HEK293 (cell line): ENCODE data around the gene SIM2.

ENCODE experiments used
- BCL11A ChIP-seq: fragments of 450-650 bp; formaldehyde crosslinking; IDR thresholded peaks from 2 replicates; pipeline ENCODE4 v1.5.1; 2016; ENCODE audit warnings: low read depth, missing biosample characterization, missing genetic modification characterization
- CTCF ChIP-seq: fragments of 450-650 bp; formaldehyde crosslinking; IDR thresholded peaks from 2 replicates; pipeline ENCODE4 v1.5.1; 2016; ENCODE audit warnings: missing biosample characterization, missing genetic modification characterization
- KLF7 ChIP-seq: fragments of 450-650 bp; formaldehyde crosslinking; IDR thresholded peaks from 2 replicates; pipeline ENCODE4 v1.5.1; 2016; ENCODE audit warnings: missing biosample characterization, missing genetic modification characterization, borderline replicate concordance
- ZNF114 ChIP-seq: fragments of 450-650 bp; formaldehyde crosslinking; IDR thresholded peaks from 2 replicates; pipeline ENCODE4 v1.5.0; 2017; ENCODE audit warnings: missing biosample characterization, missing genetic modification characterization
- ZNF133 ChIP-seq: fragments of 450-650 bp; formaldehyde crosslinking; IDR thresholded peaks from 2 replicates; pipeline ENCODE4 v1.5.1; 2016; ENCODE audit warnings: missing biosample characterization, missing genetic modification characterization
- ZNF274 ChIP-seq, 2 experiments: fragments of 200-500 bp in 1 of 2; fragments of 450-650 bp in 1 of 2; sonication (Bioruptor generic) in 1 of 2; formaldehyde crosslinking in 1 of 2; IDR thresholded peaks; 2 replicates each; pipeline versions ENCODE4 v1.5.1 to v1.6.1; 2014 to 2016; ENCODE audit warnings: borderline replicate concordance in 1 of 2, inconsistent platforms in 1 of 2, low read length in 1 of 2, missing biosample characterization in 1 of 2, missing genetic modification characterization in 1 of 2
- ZNF302 ChIP-seq: fragments of 450-650 bp; formaldehyde crosslinking; IDR thresholded peaks from 2 replicates; pipeline ENCODE4 v1.5.1; 2016; ENCODE audit warnings: missing biosample characterization, missing genetic modification characterization, low read depth
- ZNF654 ChIP-seq: fragments of 450-650 bp; formaldehyde crosslinking; IDR thresholded peaks from 2 replicates; pipeline ENCODE4 v1.5.1; 2016; ENCODE audit warnings: low read depth, missing biosample characterization, missing genetic modification characterization
- TF ChIP-seq, protein P1 (sequence below): fragments of 450-650 bp; formaldehyde crosslinking; IDR thresholded peaks from 2 replicates; pipeline ENCODE4 v1.5.1; 2017; ENCODE audit warnings: missing biosample characterization, missing genetic modification characterization
- TF ChIP-seq, protein P2 (sequence below): IDR thresholded peaks from 2 replicates; pipeline ENCODE4 v1.6.1; 2011; ENCODE audit warnings: mild to moderate bottlenecking, low read depth, low read length, borderline replicate concordance

DNA sequence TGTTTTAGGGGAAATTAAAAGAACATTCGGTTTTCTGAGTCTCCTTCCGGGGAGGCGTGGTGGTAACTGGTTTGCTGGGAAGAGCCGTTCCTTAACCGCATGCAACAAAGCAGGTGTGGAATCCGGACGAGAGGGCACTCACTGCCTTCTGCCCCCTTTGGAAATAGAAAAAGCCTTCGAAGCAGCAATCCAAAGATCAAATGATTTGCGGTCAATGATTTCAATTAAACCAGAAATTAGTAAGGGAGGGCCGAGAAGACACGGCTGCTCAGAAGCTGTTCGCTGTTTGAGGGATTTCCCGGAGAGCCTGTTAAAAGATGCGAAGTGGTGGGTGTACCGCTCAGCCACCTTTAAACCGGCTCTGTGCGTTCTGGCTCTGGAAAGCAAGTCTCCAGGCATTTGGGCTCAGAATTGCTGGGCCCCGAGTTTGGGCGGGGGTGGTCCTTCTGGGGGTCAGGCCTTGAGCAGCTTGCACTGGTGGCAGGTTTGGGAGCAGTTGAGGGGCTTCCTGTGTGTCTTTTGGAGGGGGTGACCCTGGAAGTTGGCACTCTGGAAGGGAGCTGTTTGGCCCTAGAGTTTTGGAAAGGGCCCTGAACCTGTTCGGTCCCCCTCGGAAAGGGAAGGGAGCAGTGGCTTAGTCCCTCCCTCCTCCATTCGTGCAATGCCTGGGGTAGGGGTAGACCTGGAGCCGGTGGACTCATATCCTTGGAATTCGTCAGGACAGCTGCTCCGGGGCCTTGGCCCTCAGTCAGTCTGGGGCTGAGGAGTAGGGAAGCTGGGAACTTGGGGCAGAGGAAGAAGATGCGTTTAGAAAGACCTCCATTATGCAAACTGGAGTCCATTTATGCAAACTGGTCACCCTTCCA is 3.1 kb downstream of the SIM2 start:
- no peak for TF ChIP-seq ZNF654 (tag by site-specific recombination)
- no peak for TF ChIP-seq CTCF
- TF ChIP-seq, protein P1, sequence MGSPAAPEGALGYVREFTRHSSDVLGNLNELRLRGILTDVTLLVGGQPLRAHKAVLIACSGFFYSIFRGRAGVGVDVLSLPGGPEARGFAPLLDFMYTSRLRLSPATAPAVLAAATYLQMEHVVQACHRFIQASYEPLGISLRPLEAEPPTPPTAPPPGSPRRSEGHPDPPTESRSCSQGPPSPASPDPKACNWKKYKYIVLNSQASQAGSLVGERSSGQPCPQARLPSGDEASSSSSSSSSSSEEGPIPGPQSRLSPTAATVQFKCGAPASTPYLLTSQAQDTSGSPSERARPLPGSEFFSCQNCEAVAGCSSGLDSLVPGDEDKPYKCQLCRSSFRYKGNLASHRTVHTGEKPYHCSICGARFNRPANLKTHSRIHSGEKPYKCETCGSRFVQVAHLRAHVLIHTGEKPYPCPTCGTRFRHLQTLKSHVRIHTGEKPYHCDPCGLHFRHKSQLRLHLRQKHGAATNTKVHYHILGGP (tag by site-specific recombination), result no peak
- TF ChIP-seq ZNF133, result no peak
- TF ChIP-seq ZNF302 (tag by site-specific recombination), result no peak
- TF ChIP-seq, protein P2, sequence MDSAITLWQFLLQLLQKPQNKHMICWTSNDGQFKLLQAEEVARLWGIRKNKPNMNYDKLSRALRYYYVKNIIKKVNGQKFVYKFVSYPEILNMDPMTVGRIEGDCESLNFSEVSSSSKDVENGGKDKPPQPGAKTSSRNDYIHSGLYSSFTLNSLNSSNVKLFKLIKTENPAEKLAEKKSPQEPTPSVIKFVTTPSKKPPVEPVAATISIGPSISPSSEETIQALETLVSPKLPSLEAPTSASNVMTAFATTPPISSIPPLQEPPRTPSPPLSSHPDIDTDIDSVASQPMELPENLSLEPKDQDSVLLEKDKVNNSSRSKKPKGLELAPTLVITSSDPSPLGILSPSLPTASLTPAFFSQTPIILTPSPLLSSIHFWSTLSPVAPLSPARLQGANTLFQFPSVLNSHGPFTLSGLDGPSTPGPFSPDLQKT, result no peak
- no peak for TF ChIP-seq KLF7 (tag by site-specific recombination)
- no peak for TF ChIP-seq ZNF114 (tag by site-specific recombination)
- no peak for TF ChIP-seq ZNF274 (IDR thresholded peaks at IDR 0.05; ENCODE audit: low read length)
- TF ChIP-seq ZNF274 (tag by site-specific recombination; IDR thresholded peaks at IDR 0.05; ENCODE audit: borderline replicate concordance), result no peak
- TF ChIP-seq BCL11A, result no peak
